HG03196 (cell line): ENCODE data around the gene AP3B2.

Experiments
- ATAC-seq: cut with Tn5 transposase; IDR thresholded peaks from one replicate; pipeline ENCODE4 v1.9.1; 2021; ENCODE audit not compliant: unreplicated experiment

The AP3B2 gene

GRCh38 chr15:82697735-82698407, 11.8 kb downstream of the AP3B2 start:
- ATAC-seq, result no peak

- no peak for ATAC-seq
These were observed 17.5 kb downstream of the AP3B2 start for GRCh38 chr15:82692171-82692570.

- no peak for ATAC-seq
These were observed 20.5 kb downstream of the AP3B2 start for GRCh38 chr15:82689147-82689546.

GRCh38 chr15:82688691-82689090, 21.0 kb downstream of the AP3B2 start:
- no peak for ATAC-seq

- ATAC-seq, result no peak
These were observed 28.3 kb downstream of the AP3B2 start for GRCh38 chr15:82681371-82681770.

- ATAC-seq, result no peak
These were observed 29.2 kb downstream of the AP3B2 start for GRCh38 chr15:82680200-82681102.

- no peak for ATAC-seq
These were observed 30.0 kb downstream of the AP3B2 start for GRCh38 chr15:82679626-82680199.

GRCh38 chr15:82677720-82678323, 31.9 kb downstream of the AP3B2 start:
- ATAC-seq, result no peak

- ATAC-seq, result no peak
These were observed 34.8 kb downstream of the AP3B2 start for GRCh38 chr15:82674873-82675272.

- no peak for ATAC-seq
These were observed 39.0 kb downstream of the AP3B2 start for GRCh38 chr15:82670699-82671098.

- ATAC-seq, result no peak
These were observed 43.1 kb downstream of the AP3B2 start for GRCh38 chr15:82666606-82667005.

- ATAC-seq, result no peak
These were observed 45.7 kb downstream of the AP3B2 start for GRCh38 chr15:82664021-82664420.

GRCh38 chr15:82663186-82663600, 46.5 kb downstream of the AP3B2 start:
- ATAC-seq, result no peak

- ATAC-seq, result no peak
These were observed 47.0 kb downstream of the AP3B2 start for GRCh38 chr15:82662641-82663040.

GRCh38 chr15:82660378-82660777, 49.3 kb downstream of the AP3B2 start:
- ATAC-seq, result no peak

- ATAC-seq, result no peak
These were observed 52.9 kb downstream of the AP3B2 start for GRCh38 chr15:82656641-82657266.

- no peak for ATAC-seq
These were observed 54.1 kb downstream of the AP3B2 start for GRCh38 chr15:82655606-82656005.

- ATAC-seq, result no peak
These were observed 56.0 kb downstream of the AP3B2 start for GRCh38 chr15:82653483-82654168.

GRCh38 chr15:82651708-82652107, 58.0 kb downstream of the AP3B2 start:
- no peak for ATAC-seq

- no peak for ATAC-seq
These were observed 59.5 kb downstream of the AP3B2 start for GRCh38 chr15:82650046-82650670.
